Activated CD4-positive, CD25-positive, alpha-beta regulatory T cell treated with anti-CD3 and anti-CD28 coated beads, Interleukin-2, amount 50 U/mL, for 16 hours (primary cell): ENCODE results near the gene RPUSD3.
"Not testable (repeated sequence)": the region's sequence is repeated elsewhere in the genome, so short reads cannot be mapped to it uniquely, and the experiment has no call there.

Experiments
- DNase-seq: peaks from one replicate; pipeline ENCODE4 v3.0.0-alpha.2; 2020; ENCODE audit warnings: low read depth, low spot score

Gene RPUSD3

GRCh38 chr3:9843715-9844438 lies at the start of gene RPUSD3:
TSS of gene RPUSD3 (minus strand) at chr3:9844008. CDS start at chr3:9843990, 18 bp downstream.
- peak; percentile 92 for DNase-seq

GRCh38 chr3:9891072-9891622 lies 47.3 kb upstream of the RPUSD3 start:
- no peak for DNase-seq

GRCh38 chr3:9890249-9891071 lies 46.7 kb upstream of the RPUSD3 start, which contains the start of gene JAGN1:
TSS of gene JAGN1 (plus strand) at chr3:9890610. CDS start at chr3:9890723, 113 bp downstream.
- peak; percentile 76 for DNase-seq

- DNase-seq, result no peak
Measured at GRCh38 chr3:9889405-9889804, 45.6 kb upstream of the RPUSD3 start.

DNA sequence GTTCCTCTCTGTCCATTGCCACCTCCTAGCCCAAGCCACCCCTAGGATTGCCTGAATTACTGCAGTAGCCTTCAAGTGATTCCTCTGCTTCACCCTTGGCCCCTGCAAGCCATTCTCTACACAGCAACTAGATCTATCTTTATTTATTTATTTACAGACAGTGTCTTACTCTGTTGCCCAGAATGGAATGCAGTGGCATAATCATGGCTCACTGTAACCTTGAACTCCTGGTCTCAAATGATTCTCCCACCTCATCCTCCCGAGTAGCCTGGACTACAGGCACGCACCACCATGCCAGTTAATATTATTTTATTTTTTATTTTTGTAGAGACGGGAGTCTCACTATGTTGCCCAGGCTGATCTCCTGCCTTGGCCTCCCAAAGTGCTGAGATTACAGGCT lies 44.7 kb upstream of the RPUSD3 start:
- DNase-seq, result no peak

- DNase-seq, result no peak
Measured at GRCh38 chr3:9887480-9887879, 43.7 kb upstream of the RPUSD3 start.

- no peak for DNase-seq
Measured at GRCh38 chr3:9886328-9886727, 42.5 kb upstream of the RPUSD3 start.

GRCh38 chr3:9884555-9885165 lies 40.9 kb upstream of the RPUSD3 start:
- DNase-seq, result no peak

GRCh38 chr3:9883706-9884554 lies 40.1 kb upstream of the RPUSD3 start:
- DNase-seq, result no peak

DNA sequence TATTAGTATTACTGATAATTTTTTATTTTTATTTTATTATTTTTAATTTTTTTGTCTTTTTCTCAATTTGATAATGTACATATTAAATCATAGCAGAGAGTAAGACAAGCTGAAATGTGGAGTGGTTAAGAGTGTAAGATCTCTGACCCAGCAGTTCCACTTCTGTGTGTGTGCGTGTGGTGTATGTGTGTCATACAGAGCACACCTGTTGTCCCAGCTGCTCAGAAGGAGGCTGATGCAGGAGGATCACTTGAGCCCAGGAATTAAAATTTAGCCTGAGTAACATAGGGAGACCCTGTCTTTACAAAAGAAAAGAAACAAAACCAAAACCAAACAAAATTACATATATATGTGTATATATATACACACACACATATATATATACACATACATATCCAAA lies 37.6 kb upstream of the RPUSD3 start:
- no peak for DNase-seq

DNA sequence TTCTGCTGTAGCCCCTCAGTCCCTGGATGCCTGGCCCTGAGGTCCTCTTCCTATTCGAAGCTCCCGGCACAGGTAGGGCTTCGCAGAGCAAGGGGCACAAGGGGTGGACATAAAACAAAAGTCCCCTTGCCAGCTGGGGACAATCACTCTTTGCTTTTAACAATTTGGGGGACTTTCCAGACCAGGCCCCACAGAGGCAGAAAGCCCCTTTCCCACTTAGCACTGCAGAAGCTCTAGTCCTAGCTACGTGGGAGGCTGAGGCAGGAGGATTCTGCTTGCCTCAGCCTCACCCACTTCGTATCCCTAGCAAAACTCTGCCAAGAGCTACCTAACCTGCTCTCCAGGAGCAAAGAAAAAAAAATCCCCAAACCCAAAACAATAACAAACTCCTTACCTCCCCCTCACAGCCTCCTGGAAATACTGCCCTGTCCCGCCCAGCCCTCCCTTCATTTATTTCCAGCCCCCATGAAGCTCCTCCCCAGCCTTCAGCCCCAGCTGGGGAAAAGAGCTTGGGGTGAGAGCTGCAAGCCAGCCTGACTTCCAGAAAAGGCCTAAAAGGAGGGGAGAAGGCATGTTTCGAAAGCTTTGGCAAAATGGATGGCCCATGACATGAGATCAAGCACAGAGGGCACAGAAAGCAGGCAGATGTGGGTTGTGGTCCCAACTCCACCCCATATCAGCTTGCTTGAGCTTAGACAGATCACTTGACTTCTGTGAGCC lies 36.2 kb upstream of the RPUSD3 start, which contains the start of gene CIDEC:
TSS of gene CIDEC (minus strand) at position 424 of the 720 bp plus-strand sequence. CDS start 1,767 bp downstream, outside the sequence.
- DNase-seq, result no peak

DNA sequence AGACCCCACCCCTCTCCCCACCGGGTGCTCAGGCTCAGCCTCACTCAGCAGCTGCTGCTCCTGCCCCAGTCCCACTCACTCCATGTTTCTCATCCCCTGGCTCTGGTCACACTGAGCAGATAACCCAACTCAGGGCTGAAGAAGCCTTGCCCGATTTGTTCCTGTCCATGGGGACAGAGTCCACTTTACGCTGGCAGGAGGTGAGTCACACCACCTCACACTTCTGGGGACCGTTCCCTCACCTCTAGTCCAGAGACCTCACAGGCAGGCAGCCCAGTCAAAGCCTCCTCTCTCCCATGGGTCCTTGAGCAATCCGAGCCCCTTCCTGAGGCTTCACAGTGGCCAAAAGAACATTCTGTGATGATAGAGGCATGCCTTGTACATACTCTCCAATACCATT lies 34.9 kb upstream of the RPUSD3 start:
- no peak for DNase-seq

GRCh38 chr3:9876991-9877390 lies 33.2 kb upstream of the RPUSD3 start:
- DNase-seq, result no peak

- not testable (repeated sequence) for DNase-seq
Measured at GRCh38 chr3:9876255-9876654, 32.4 kb upstream of the RPUSD3 start.

DNA sequence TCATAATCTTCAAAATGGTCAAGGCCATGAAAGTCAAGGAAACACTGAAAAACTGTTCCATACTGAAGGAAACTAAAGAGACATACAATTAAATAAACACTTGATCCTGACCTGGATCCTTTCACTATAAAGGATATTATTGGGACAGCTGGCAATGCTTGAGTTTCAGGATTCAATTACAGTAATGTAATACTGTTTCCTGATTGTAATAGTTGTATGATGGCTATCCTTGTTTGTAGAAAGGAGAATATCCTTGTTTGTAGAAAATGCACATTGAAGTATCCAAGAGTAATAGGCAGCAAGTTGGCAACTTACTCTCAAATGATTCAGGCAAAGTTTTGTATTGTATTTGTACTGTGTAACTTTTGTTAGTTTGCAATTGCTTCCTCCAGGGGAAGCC lies 31.6 kb upstream of the RPUSD3 start:
- no peak for DNase-seq

GRCh38 chr3:9872067-9872466 lies 28.3 kb upstream of the RPUSD3 start:
- DNase-seq, result not testable (repeated sequence)

GRCh38 chr3:9870978-9871377 lies 27.2 kb upstream of the RPUSD3 start:
- DNase-seq, result no peak

GRCh38 chr3:9869955-9870354 lies 26.1 kb upstream of the RPUSD3 start:
- no peak for DNase-seq

DNA sequence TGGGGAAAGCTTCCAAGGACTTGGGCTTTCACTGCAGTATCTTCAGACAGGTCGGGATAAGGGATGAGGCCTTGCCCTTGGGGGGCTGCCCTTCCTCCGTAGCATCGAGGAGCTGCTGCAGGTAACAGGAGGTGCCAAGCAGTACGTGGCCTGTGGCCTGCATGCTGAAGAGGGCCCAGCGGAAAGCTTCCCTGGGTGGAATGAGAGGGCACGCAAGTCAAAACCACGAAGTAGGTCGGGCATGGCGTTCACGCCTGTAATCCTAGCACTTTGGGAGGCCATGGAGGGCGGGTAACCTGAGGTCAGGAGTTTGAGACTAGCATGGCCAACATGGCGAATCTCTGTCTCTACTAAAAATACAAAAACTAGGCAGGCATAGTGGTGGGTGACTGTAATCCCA lies 23.3 kb upstream of the RPUSD3 start:
- DNase-seq, result no peak

- DNase-seq, result no peak
Measured at GRCh38 chr3:9866639-9867038, 22.8 kb upstream of the RPUSD3 start.
